ENCODE data around the gene WWP2.

WWP2 gene

DNA sequence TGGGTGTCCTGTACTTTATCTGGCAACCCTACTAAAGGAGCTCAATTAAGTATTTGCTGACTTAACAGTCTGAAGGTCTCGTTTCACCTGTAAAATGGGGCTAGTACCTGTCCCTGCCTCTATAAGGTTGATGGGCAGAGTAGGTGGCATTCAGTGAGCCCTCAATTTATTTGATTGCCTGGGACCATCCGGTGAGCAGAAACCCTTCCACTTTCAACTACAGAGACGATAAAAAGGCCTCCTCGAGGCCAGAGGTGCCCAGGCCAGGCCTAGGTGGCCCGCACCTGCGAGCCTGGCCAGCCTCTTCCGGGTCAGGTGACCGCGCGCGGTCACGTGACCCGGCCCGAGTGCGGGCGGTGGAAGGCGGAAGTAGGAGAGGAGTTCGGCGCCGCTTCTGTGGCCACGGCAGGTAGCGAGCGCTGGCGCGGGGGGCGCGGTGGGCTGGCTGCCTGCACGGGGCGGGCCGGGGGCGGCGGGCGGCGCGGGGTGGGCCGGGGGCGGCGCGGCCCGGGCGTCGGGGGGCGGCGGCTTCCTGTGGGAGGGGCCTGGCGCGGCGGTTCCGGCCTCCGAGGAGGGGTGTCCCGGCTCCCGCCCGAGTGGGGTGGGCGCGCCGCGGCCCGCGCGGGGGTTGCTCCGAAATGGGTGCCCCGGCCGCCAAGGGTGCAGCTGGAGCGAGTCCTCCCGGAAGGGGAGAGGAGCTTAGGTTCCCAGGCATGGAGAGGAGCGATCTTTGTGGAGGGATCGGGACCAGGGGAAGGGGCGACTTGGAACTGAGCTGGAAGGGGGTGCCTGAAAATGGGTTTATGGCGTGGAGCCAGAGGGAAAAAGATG lies at the start of gene WWP2:
TSS of gene WWP2 (plus strand) at position 350 of the 831 bp plus-strand sequence. CDS start 24,679 bp downstream, outside the sequence.
- TF ChIP-seq, protein P1, sequence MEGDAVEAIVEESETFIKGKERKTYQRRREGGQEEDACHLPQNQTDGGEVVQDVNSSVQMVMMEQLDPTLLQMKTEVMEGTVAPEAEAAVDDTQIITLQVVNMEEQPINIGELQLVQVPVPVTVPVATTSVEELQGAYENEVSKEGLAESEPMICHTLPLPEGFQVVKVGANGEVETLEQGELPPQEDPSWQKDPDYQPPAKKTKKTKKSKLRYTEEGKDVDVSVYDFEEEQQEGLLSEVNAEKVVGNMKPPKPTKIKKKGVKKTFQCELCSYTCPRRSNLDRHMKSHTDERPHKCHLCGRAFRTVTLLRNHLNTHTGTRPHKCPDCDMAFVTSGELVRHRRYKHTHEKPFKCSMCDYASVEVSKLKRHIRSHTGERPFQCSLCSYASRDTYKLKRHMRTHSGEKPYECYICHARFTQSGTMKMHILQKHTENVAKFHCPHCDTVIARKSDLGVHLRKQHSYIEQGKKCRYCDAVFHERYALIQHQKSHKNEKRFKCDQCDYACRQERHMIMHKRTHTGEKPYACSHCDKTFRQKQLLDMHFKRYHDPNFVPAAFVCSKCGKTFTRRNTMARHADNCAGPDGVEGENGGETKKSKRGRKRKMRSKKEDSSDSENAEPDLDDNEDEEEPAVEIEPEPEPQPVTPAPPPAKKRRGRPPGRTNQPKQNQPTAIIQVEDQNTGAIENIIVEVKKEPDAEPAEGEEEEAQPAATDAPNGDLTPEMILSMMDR (conservative IDR thresholded peaks at IDR 0.05; ENCODE audit: low read depth, low read length) = no peak
- DNase-seq (ENCODE audit: low read depth) = peak; percentile 64
- H3K4me3 ChIP-seq (ENCODE audit: low read depth, low read length) = peak within 1 kb of the TSS; percentile 92

DNA sequence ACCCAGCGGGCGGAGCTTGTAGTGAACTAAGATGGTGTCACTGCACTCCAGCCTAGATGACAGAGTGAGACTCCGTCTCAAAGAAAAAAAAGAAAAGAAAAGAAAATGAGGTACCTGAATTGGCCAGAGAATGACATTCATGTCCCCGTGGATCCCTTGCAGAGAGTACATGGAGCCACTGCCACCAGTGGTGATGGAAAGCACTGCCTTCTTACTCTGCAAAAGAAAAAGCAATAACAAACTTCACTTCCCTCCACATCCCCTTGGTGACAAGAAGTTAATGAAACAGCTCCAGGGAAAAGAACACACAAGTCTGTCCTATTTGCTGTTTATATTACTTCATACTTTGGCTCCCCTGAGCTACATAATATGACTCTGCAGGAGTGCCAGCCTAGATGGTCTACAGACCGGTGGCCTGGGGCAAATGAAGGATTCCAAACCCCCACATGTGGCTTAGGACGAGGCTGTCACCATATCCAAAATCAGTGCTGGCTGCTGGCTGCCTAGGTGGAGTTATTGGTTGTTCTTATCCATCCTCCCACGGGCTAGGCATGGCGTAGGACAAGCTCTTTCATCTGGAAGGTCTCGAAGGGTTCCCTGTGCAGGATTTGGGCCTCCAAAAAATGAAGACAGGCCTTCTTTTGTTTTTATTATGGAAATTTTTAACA lies 49.1 kb upstream of the WWP2 start:
- TF ChIP-seq, protein P1 (conservative IDR thresholded peaks at IDR 0.05; ENCODE audit: low read depth, low read length) = peak; percentile 12
- H3K4me3 ChIP-seq (ENCODE audit: low read depth, low read length) = no peak overlapping the region
- no peak for DNase-seq (ENCODE audit: low read depth)

DNA sequence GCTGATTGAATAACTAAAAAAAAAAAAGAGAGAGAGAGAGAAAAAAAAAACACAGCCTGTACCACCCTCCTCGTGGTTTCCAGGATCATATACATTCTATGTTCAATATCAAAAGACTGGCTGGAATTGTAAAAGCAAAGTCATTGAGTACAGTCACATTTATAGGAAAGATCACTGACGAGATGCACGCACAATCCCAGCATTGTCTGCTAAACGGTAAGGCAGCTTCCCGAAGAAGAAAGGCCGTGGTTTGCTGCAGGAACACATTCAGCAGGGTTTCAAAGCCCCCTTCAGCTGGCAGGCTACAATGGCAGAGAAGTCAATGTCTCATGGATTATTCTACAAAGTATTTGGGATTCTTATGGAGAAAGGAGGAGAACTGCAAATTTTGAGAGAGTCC lies 45.1 kb upstream of the WWP2 start:
- H3K4me3 ChIP-seq (ENCODE audit: low read depth, low read length) = no peak overlapping the region
- DNase-seq (ENCODE audit: low read depth) = no peak
- TF ChIP-seq, protein P1 (conservative IDR thresholded peaks at IDR 0.05; ENCODE audit: low read depth, low read length) = no peak

DNA sequence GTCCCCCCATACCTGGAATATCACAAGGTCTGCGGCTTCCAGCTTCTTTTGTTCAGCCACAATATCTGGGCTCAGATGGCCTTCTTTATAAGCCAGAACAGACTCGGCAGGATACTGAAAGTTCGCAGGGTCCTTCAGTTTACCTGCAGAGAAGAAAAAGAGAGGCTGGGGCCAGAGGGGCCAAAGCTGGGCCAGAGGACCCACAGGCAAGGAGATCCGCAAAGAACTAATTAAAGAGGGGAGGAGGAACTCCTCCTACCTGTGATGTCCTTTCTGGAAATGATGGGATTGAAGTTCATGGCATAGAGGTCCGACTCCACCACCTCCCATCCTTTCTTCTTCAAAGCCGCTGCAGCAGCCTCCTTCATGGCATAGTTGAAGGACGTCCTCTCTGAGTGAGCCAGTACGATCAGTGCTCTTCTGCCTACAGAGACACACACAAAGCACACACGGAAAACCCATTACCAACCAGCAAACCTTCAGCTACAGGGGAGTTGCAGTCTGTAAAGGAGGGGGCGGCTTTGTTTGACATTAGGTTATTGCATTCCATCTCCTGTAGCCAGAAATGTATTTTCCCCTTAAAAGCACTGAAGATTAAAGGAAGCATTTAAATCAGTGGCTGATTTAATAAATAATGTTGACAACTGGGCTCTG lies 43.9 kb upstream of the WWP2 start:
- no peak for DNase-seq (ENCODE audit: low read depth)
- H3K4me3 ChIP-seq (ENCODE audit: low read depth, low read length) = no peak overlapping the region
- TF ChIP-seq, protein P1 (conservative IDR thresholded peaks at IDR 0.05; ENCODE audit: low read depth, low read length) = no peak

DNA sequence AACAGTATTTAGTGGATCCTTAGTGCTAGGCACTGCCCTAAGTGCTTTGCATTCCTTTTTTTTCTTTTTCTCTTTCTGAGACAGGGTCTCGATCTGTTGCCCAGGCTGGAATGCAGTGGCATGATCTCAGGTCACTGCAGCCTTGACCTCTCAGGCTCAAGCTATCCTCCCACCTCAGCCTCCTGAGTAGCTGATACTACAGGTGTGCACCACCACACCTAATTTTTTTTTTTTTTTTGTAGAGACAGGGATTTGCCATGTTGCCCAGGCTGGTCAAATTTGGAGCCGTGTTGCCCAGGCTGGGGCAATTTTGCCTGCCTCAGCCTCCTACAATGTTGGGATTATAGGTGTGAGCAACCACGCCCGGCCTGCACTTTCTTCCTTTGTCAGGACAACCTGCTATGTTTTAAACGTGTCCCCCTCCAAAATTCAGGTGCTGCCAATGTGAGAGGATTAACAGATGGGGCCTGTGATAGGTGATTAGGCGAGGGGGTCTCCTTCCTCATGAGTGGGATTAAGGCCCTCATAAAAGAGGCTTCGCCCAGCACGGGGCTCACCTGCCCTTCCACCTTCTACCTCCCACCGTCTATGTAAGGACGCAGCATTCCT lies 41.2 kb upstream of the WWP2 start:
- no peak overlapping the region for H3K4me3 ChIP-seq (ENCODE audit: low read depth, low read length)
- TF ChIP-seq, protein P1 (conservative IDR thresholded peaks at IDR 0.05; ENCODE audit: low read depth, low read length) = no peak
- DNase-seq (ENCODE audit: low read depth) = no peak

DNA sequence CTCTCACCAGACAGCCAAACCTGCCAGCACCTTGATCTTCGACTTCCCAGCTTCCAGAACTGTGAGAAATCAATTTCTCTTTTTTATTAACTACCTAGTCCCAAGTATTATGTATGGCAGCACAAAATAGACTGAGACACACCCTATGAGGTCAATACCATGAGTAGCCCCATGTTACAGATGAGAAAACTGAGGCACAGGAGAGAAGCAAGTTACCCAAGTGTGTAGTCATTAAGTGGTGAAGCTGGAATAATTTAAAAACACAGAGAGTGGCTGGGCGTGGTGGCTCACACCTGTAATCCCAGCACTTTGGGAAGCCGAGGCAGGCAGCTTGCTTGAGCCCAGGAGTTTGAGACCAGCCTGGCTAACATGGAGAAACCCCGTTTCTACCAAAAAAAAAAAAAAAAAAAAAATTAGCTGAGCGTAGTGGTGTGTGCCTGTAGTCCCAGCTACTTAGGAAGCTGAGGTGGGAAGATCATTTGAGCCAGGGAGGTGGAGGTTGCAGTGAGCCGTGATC lies 40.6 kb upstream of the WWP2 start:
- no peak for DNase-seq (ENCODE audit: low read depth)
- TF ChIP-seq, protein P1 (conservative IDR thresholded peaks at IDR 0.05; ENCODE audit: low read depth, low read length) = no peak
- no peak overlapping the region for H3K4me3 ChIP-seq (ENCODE audit: low read depth, low read length)
